HUES48 (cell line): ENCODE measurements around the gene MAT2A.
A peak's percentile ranks its signal among the peaks of the same experiment; 100 is the strongest.

Experiments used
- H3K27ac ChIP-seq: one replicate; pipeline ENCODE4 v1.7.0; 2013; ENCODE audit warnings: low read depth, low read length, inconsistent platforms
- H3K27me3 ChIP-seq: 2 replicates; pipeline ENCODE4 v1.6.1; 2013; ENCODE audit warnings: mild to moderate bottlenecking, low read length; ENCODE audit not compliant: control insufficient read depth, insufficient read depth
- H3K36me3 ChIP-seq: 2 replicates; pipeline ENCODE4 v1.6.1; 2013; ENCODE audit warnings: low read length; ENCODE audit not compliant: control insufficient read depth, insufficient read depth
- H3K4me1 ChIP-seq: 2 replicates; pipeline ENCODE4 v1.6.1; 2013; ENCODE audit warnings: mild to moderate bottlenecking, low read length; ENCODE audit not compliant: control insufficient read depth, insufficient read depth
- H3K4me3 ChIP-seq: 2 replicates; pipeline ENCODE4 v1.5.1; 2013; ENCODE audit warnings: mild to moderate bottlenecking, low read depth, low read length
- H3K9ac ChIP-seq: 2 replicates; pipeline ENCODE4 v1.6.1; 2013; ENCODE audit warnings: mild to moderate bottlenecking, low read depth, low read length, moderate library complexity
- H3K9me3 ChIP-seq: 2 replicates; pipeline ENCODE4 v1.6.1; 2013; ENCODE audit warnings: low read length; ENCODE audit not compliant: control insufficient read depth, insufficient read depth

Gene MAT2A

DNA sequence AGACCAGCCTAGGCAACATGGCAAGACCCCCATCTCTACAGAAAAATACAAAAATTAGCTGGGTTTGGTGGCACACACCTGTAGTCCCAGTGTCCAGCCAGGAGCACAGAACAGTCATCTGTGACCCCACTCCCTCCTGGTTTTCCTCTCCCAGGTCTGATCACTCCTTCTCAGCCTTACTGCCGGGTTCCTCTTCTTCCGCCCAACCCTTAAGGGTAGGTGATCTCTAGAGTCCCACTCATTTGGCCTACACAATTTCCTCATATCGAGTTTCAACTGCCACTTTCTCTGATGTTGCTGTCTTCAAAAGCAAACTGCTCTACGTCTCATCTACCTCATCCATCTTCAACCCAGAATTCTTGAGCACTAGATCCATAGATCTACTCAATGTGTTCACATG is 13.4 kb upstream of the MAT2A start:
- Histone ChIP-seq H3K4me1 (peaks cover 15% of the 10 kb centered on the region), H3K9me3 (no peaks in the 10 kb centered on the region), H3K9ac (no peak overlapping the region), H3K27ac (no peak overlapping the region), H3K27me3 (no peaks in the 10 kb centered on the region), H3K4me3 (no peak overlapping the region), H3K36me3 (no peaks in the 10 kb centered on the region)

DNA sequence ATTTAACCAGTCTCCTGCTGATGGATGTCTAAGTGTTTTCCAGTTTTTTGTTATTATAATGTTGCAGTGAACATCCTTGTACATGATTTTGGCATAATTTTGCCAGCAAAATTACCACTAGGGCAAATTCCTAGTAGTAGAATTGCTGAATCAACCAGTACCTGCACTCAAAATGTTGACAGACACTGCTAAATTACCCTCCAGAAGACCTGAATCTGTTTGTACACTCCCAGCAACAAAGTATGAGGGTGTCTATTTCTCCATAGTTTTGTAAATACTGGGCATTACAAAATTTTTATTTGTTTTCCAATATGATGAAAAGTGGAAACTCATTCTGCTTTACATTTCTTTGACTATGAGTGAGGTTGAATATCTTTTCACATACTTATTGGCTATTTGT is 11.2 kb upstream of the MAT2A start:
- Histone ChIP-seq H3K9me3 (no peaks in the 10 kb centered on the region), H3K9ac (no peak overlapping the region), H3K4me1 (peaks cover 15% of the 10 kb centered on the region), H3K36me3 (no peaks in the 10 kb centered on the region), H3K27ac (no peak overlapping the region), H3K27me3 (no peaks in the 10 kb centered on the region), H3K4me3 (no peak overlapping the region)

DNA sequence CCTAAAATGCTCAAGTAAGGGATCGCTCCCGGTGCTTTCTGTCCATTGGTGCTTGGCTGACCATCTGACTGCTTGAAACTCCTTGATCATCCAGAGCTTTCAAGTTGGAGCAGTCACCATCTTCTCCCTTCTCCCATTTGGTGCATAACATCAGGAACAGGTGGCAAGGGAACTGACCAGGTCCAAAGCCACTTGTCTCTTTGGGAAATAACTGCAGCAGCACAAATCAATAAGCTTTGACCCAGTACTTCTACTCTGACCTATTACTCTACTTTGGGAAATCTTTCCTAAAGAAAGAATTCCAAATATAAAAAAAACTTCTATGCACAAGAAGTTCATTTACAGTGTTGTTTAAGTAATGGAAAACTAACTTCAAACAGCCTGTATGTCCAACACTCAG is 10.6 kb upstream of the MAT2A start:
- Histone ChIP-seq H3K27me3 (no peaks in the 10 kb centered on the region), H3K4me1 (peaks cover 15% of the 10 kb centered on the region), H3K27ac (no peak overlapping the region), H3K4me3 (no peak overlapping the region), H3K36me3 (no peaks in the 10 kb centered on the region), H3K9ac (no peak overlapping the region), H3K9me3 (no peaks in the 10 kb centered on the region)

DNA sequence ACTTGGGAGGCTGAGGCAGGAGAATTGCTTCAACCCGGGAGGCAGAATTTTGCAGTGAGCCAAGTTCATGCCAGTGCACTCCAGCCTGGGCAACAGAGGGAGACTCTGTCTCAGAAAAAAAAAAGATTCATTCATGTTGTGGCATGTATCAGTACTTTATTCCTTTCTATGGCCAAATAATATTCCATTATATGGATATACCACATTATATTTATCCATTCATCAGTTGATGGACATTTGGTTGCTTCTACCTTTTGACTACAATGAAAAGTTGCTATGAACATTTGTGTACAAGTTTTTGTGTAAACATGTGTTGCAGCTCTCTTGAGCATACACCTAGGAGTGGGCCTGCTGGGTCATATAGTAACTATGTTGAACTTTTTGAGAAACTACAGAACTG is 9.2 kb upstream of the MAT2A start:
- Histone ChIP-seq H3K9ac (no peak overlapping the region), H3K9me3 (no peaks in the 10 kb centered on the region), H3K4me1 (peaks cover 9% of the 10 kb centered on the region), H3K4me3 (no peak overlapping the region), H3K27me3 (no peaks in the 10 kb centered on the region), H3K36me3 (no peaks in the 10 kb centered on the region), H3K27ac (no peak overlapping the region)

DNA sequence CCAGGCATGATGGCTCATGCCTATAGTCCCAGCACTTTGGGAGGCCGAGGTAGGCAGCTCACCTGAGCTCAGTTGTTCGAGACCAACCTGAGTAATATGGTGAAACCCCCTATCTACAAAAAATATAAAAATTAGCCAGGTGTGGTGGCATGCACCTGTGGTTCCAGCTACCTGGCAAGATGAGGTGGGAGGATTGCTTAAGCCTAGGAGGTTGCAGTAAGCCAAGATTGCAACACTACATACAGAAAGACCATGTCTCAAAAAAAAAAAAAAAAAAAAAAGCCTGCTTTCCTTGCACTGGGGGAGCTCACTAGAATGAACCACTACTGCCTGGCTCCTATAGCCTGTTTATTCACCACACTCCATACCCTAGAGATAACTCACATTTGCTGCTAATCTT is 7.4 kb upstream of the MAT2A start:
- Histone ChIP-seq H3K4me1 (no peaks in the 10 kb centered on the region), H3K27me3 (no peaks in the 10 kb centered on the region), H3K27ac (no peak overlapping the region), H3K4me3 (no peak overlapping the region), H3K36me3 (no peaks in the 10 kb centered on the region), H3K9ac (no peak overlapping the region), H3K9me3 (no peaks in the 10 kb centered on the region)

DNA sequence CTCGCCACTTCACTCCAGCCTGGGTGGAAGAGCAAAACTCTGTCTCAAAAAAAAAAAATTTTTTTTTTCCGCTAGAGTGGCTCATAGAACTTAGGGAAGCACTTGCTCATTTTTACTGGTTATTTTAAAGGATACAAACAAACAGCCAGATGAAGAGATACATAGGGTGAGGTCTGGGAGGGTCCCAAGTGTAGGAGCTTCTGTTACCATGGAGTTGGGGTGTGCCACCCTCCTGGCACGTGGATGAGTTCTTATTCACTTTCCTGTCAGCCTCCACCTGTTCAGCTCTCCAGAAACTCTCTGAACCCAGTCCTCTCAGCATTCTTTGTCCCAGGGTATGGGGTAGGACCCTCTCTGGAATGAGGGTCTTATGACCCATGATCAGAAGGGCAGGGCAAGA is 4.9 kb upstream of the MAT2A start:
- Histone ChIP-seq H3K4me3 (no peak overlapping the region), H3K9me3 (no peaks in the 10 kb centered on the region), H3K36me3 (no peaks in the 10 kb centered on the region), H3K9ac (no peak overlapping the region), H3K27me3 (no peaks in the 10 kb centered on the region), H3K27ac (no peak overlapping the region), H3K4me1 (peaks cover 9% of the 10 kb centered on the region)

DNA sequence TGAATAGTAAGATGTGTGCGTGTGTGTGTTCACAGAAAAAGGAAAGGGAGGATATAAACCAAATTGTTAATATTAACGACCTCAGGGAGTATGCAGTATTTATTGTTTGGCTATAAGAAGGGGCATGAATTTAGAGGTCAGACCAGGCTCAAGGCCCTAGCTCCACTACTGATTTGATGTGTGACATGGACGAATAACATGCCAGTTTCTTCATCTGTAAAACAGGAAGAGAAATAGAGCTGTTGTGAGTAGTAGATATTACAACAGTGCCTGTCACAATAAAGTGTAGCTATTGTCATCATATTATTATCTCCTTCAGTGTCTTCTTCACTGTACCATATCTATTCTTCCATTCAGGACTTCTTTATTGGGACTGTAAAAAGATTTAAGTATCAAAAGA is 4.1 kb upstream of the MAT2A start:
- H3K36me3 ChIP-seq: no peaks in the 10 kb centered on the region
- H3K4me3 ChIP-seq: no peak overlapping the region
- no peaks in the 10 kb centered on the region for H3K9me3 ChIP-seq
- no peaks in the 10 kb centered on the region for H3K27me3 ChIP-seq
- H3K27ac ChIP-seq: no peak overlapping the region
- peaks cover 9% of the 10 kb centered on the region for H3K4me1 ChIP-seq
- no peak overlapping the region for H3K9ac ChIP-seq

DNA sequence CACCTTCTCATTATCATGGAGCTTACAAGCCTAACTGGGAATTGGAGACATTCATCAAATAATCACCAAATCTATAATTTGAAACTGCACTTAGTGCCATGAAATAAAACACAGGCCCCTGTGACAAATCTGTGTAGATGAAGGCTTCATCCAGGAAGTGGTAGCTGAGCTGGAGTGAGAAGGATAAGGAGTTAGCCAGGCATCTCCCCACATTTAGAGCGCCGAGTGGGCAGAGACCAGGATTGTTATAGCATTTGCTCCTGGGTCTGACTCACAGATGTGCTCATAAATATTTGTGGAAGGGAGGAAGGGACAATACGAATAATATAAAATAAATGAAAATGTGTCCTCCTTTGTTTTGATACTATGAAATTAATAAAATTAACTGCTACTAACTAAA is 2.5 kb upstream of the MAT2A start:
- Histone ChIP-seq H3K4me3 (no peak overlapping the region), H3K4me1 (peaks cover 16% of the 10 kb centered on the region), H3K9me3 (no peaks in the 10 kb centered on the region), H3K27me3 (no peaks in the 10 kb centered on the region), H3K36me3 (peaks cover 11% of the 10 kb centered on the region), H3K27ac (no peak overlapping the region), H3K9ac (no peak overlapping the region)

DNA sequence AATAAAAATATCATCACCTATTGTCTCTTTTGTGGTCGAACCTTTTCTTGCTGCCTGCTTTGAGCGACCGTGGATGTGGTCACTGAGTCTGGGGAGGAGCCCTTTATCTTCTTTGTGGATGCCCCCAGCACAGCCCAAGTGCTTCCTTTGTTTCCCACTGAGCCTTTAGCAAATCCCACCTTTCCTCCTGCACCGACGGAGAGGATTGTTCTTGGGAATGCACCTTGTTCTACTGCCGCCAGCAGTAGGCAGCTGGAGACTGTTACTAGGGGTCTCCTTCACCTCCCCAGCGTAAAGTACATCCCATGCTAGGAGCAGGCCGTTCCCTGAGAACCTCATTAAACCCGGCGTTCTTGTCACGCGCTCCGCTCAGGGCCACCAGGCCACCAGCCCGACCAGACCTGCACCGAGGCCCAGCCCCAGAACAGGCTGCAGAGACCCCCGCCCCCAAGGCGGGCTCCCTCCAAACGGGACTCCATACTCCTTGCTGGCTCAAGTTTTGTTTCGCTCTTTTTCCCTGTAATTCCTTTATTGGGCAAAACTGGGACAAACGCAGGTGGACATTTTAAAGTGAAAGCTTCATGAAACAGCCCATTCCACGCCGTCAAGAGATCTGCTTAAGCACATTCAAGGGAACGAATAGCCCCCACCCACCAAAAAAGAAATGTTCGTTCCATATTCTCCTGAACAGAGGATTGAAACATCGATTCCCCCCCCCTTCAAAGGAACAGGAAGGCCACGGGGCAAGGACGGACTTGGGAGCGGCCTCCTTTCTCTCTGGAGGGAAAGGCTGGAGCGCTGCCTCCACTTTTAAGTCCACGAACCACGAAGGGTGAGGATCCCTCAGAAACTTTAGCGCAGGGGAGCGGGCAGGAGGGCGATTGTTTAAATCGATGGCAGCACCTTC is 1.1 kb upstream of the MAT2A start:
- Histone ChIP-seq H3K4me1 (peaks cover 23% of the 10 kb centered on the region), H3K36me3 (peaks cover 25% of the 10 kb centered on the region), H3K9me3 (no peaks in the 10 kb centered on the region), H3K4me3 (peak overlapping the region; percentile 96), H3K27me3 (no peaks in the 10 kb centered on the region), H3K27ac (peak overlapping the region; percentile 100), H3K9ac (peak overlapping the region; percentile 98)

DNA sequence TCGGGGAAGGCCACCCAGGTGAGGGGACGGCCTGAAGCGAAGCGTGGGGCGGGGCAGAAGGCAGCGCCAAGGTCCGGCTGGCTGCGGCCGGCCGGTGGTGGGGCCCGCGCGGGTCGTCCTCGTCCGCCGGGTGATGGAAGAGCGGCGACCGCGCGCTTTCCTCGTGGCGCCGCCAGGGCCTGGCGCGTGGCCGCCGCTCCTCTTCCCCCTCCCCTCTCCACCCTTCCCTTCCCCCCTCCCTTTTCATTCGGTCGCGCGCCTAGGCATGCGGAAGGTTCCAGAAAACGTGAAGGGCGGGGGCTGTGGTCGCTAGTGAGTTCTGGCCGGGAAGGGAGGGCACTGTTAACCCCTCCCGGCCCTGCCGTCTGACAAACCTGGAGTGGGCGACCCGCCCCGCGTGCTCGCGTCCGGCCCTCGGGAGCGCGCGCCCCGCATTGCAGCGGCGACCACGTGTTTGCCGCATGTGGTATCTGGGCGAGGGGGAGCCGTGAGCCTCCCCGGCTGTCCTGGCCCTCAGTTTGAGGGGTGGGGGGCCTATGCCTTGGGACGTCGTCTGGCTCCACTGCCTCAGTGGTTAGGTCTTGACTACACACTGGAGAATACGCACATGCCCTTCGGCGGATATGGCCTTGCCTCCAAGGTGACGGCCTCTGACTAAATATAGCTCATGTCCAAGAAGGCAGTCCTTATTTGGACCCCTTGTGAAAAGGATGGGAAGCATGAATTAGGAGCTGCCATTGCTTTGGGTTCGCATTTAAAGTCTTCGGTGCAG is 579 bp downstream of the MAT2A start:
- peak overlapping the region; percentile 100 for H3K27ac ChIP-seq
- peaks cover 42% of the 10 kb centered on the region for H3K36me3 ChIP-seq
- peaks cover 23% of the 10 kb centered on the region for H3K4me1 ChIP-seq

DNA sequence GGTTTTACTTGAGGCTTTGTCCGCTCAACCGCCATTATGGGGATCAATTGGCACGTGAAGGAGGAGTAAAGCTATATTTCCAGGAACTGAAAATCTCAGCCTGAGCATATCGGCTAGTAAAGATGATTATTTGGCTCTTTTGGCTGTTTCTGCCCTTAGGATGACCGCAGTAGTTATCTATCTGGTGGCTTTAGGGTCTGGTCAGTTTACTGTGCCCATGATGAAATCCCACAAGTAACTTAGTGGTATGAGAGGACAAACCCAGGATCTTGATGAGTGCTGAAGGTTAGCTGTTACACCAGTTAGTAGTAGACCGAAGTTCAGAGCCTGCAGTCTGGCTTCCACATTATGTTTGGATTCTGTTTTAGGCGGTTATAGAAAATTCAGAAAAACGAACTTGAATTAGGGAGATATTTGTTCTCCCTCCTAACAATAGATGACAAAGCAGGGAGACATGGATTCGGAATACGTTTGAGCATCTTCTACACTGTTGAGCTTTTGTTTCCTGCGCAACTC is 1.2 kb downstream of the MAT2A start:
- Histone ChIP-seq H3K36me3 (peaks cover 48% of the 10 kb centered on the region), H3K4me3 (peak overlapping the region; percentile 96), H3K27me3 (no peaks in the 10 kb centered on the region), H3K4me1 (peaks cover 23% of the 10 kb centered on the region), H3K9me3 (no peaks in the 10 kb centered on the region), H3K27ac (peak overlapping the region; percentile 100), H3K9ac (peak overlapping the region; percentile 98)

More for the DNA sequence above, 579 bp downstream of the MAT2A start:
- no peaks in the 10 kb centered on the region for H3K27me3 ChIP-seq
- H3K4me3 ChIP-seq: peak overlapping the region; percentile 96
- H3K9me3 ChIP-seq: no peaks in the 10 kb centered on the region
- H3K9ac ChIP-seq: peak overlapping the region; percentile 98
